DMS 273 (cell line): ENCODE measurements around the gene HIP1.
"Not testable (repeated sequence)": the region's sequence is repeated elsewhere in the genome, so short reads cannot be mapped to it uniquely, and the experiment has no call there.

Experiments used
- DNase-seq: peaks from one replicate; lab custom pipeline; 2025; ENCODE audit not compliant: unreplicated experiment; lab: John Stamatoyannopoulos, UW

Gene HIP1

GRCh38 chr7:75646571-75647102 lies 92.1 kb downstream of the HIP1 start:
- DNase-seq: peak; percentile 79

- DNase-seq: no peak
Measured at GRCh38 chr7:75645570-75645969, 93.2 kb downstream of the HIP1 start.

- DNase-seq: no peak
Measured at GRCh38 chr7:75644589-75644988, 94.2 kb downstream of the HIP1 start.

- peak; percentile 91 for DNase-seq
Measured at GRCh38 chr7:75642810-75643486, 95.8 kb downstream of the HIP1 start.

GRCh38 chr7:75640201-75640600 lies 98.5 kb downstream of the HIP1 start:
- peak; percentile 51 for DNase-seq

GRCh38 chr7:75639886-75640190 lies 98.9 kb downstream of the HIP1 start:
- peak; percentile 74 for DNase-seq

- peak; percentile 83 for DNase-seq
Measured at GRCh38 chr7:75639071-75639885, 99.5 kb downstream of the HIP1 start.

- DNase-seq: peak; percentile 81
Measured at GRCh38 chr7:75638594-75639070, 100.1 kb downstream of the HIP1 start.

GRCh38 chr7:75637854-75638593 lies 100.7 kb downstream of the HIP1 start:
- no peak for DNase-seq

- no peak for DNase-seq
Measured at GRCh38 chr7:75635036-75635435, 103.7 kb downstream of the HIP1 start.

GRCh38 chr7:75632587-75632986 lies 106.2 kb downstream of the HIP1 start:
- DNase-seq: not testable (repeated sequence)

GRCh38 chr7:75631711-75632110 lies 107.0 kb downstream of the HIP1 start:
- DNase-seq: no peak

- DNase-seq: no peak
Measured at GRCh38 chr7:75630549-75630948, 108.2 kb downstream of the HIP1 start.

GRCh38 chr7:75629044-75629443 lies 109.7 kb downstream of the HIP1 start:
- DNase-seq: no peak

- DNase-seq: no peak
Measured at GRCh38 chr7:75628055-75628454, 110.7 kb downstream of the HIP1 start.

GRCh38 chr7:75626954-75627353 lies 111.8 kb downstream of the HIP1 start:
- no peak for DNase-seq

GRCh38 chr7:75625868-75626267 lies 112.9 kb downstream of the HIP1 start:
- no peak for DNase-seq

GRCh38 chr7:75624134-75624832 lies 114.5 kb downstream of the HIP1 start:
- DNase-seq: no peak

GRCh38 chr7:75623390-75624133 lies 115.2 kb downstream of the HIP1 start:
- DNase-seq: peak; percentile 43

GRCh38 chr7:75621124-75621523 lies 117.6 kb downstream of the HIP1 start:
- no peak for DNase-seq
